Measurements from ENCODE around the gene ARHGEF2. TPM values are rescaled to one million over a fixed set of nuclear protein-coding genes. Genes with fewer than 3 reads are reported as not detected.

ARHGEF2 gene
- total RNA-seq, 2 donors from 2014 or later, result 162 to 166 TPM

DNA sequence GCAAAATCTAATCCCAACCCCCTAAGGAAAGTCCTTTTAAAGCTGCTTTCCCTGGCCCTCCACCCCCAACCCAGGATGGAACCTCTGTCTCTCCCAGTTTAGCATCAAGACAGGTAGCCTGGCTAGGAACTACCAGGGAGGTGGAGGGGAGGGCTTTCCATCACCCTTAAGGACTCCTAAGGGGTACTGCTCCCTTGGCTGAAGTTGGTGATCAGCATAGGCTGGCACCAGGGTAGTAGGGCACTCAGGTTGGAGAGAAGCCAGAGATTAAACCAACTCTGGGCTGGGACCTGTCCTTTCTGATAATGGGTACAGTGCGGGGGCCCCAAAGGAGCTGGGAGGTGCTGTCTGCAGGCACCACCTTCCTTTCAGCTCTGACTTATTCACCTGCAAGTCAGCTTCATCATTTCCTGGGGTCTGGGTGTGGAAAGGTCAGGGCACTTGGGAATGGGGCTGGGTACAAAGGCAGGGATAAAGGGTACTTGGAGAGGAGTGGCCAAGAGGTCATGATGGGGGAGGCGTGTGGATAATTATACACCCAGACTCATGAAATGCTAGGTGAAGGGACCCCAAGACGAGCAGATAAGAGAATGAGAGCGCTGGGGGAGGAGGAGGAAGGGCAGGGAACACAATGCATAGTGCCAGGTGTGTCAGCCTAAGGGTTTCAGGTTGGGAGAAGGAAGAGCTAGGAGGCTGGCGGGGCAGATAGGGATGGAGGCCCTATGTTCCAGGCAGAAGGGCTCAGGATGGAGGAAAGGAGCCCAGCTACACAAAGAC is 1.2 kb downstream of the ARHGEF2 start:
- TF ChIP-seq, protein P1, sequence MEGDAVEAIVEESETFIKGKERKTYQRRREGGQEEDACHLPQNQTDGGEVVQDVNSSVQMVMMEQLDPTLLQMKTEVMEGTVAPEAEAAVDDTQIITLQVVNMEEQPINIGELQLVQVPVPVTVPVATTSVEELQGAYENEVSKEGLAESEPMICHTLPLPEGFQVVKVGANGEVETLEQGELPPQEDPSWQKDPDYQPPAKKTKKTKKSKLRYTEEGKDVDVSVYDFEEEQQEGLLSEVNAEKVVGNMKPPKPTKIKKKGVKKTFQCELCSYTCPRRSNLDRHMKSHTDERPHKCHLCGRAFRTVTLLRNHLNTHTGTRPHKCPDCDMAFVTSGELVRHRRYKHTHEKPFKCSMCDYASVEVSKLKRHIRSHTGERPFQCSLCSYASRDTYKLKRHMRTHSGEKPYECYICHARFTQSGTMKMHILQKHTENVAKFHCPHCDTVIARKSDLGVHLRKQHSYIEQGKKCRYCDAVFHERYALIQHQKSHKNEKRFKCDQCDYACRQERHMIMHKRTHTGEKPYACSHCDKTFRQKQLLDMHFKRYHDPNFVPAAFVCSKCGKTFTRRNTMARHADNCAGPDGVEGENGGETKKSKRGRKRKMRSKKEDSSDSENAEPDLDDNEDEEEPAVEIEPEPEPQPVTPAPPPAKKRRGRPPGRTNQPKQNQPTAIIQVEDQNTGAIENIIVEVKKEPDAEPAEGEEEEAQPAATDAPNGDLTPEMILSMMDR (IDR thresholded peaks at IDR 0.05), result no peak
- H3K36me3 ChIP-seq, result no peaks in the 10 kb centered on the region
- H3K9me3 ChIP-seq, result no peaks in the 10 kb centered on the region
- no peaks in the 10 kb centered on the region for H3K27me3 ChIP-seq (replicated peaks; ENCODE audit: insufficient read depth)
- H3K4me3 ChIP-seq, result peak overlapping the region; percentile 95
- DNase-seq (ENCODE audit: low spot score) (no peak), ATAC-seq (ENCODE audit: insufficient number of reproducible peaks, low FRiP score, low read depth) (no peak)
- peak overlapping the region; percentile 96 to 97 for H3K27ac ChIP-seq
- H3K4me1 ChIP-seq (ENCODE audit: control insufficient read depth in 1 of 2, low read depth in 2 of 2), result peaks cover 49 to 75% of the 10 kb centered on the region in 2 donors

DNA sequence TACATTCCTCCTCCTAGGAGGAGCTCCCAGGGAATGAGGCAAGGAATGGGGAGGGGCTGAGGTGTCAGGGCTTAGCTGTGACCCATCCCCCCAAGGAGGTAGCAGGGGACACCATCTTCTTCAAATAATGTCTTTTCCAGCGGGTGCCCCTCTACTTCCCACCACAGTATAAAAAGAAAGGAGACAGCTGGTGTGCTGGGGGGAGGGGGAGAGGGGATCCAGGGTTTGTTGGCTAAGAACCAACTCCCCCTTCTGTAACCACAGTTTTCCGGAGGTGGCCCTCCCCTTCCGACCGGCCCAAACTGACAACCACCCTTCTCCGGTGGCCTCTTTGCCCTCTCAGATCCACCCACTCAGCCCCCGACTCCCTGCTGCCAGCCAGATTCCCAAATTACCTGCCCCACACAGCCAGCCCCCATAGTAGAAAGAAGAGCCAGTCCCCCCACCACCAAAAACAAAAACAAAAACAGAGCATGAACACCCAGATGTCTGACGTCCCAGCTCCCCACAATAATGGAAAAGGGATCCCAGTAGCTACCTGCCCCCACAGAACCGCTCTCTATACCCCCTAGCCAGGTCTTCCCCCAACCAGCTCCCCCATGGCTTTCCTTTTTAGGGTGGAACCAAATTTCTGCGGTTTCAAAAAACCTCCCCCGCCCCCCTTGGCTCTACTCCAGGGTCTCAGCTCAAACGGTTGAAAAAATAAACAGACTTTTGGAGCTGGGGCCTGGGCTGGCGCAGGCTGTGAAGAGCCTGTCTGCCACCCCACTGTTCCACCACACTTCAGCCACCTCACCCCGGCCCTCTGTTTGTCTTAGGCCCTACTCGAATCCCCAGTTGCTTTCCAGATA is 2.1 kb downstream of the ARHGEF2 start:
- H3K9me3 ChIP-seq, result no peaks in the 10 kb centered on the region
- H3K4me1 ChIP-seq (ENCODE audit: control insufficient read depth in 1 of 2, low read depth in 2 of 2), result peaks cover 44 to 74% of the 10 kb centered on the region in 2 donors

DNA sequence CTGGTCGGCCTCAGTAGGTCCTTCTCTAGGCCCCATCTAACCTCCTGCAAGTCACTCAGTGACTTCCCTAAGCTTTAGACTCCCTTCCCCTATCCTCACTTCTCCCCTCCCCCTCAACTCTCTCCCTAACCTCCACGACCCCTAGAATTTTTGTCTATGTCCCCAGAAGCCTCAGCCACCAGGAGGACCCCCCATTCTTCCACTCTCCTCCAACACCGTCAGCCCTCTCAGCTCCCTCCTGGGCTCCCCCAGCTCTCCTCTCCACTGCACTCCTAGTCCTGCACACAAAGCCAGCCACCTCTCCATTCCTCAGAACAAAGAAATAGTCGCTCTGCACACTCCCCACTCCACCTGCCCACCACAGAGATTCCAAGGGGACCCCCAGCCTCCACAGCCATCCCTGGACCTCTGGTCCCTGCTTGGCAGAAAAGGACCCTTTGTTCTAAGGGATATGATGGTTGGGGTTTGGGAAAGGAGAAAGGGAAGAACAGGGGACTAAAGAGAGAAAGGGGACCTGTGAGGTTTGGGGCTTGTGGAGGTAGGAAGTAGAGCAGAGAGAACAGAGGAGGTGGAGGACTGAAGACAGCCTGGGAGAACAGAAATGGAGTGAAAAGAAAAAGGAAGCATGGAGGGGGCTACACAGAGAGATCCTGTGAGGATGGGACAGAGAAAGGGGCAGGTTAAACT is 2.8 kb downstream of the ARHGEF2 start:
- Histone ChIP-seq H3K36me3 (no peaks in the 10 kb centered on the region), H3K4me3 (peak overlapping the region; percentile 95), H3K9me3 (no peaks in the 10 kb centered on the region), H3K4me1 (ENCODE audit: control insufficient read depth in 1 of 2, low read depth in 2 of 2) (peaks cover 45 to 74% of the 10 kb centered on the region in 2 donors), H3K27me3 (replicated peaks; ENCODE audit: insufficient read depth) (no peaks in the 10 kb centered on the region), H3K27ac (peak overlapping the region; percentile 96 to 97)
- ATAC-seq (ENCODE audit: insufficient number of reproducible peaks, low FRiP score, low read depth) (no peak), DNase-seq (ENCODE audit: low spot score) (no peak)
- TF ChIP-seq, protein P1 (IDR thresholded peaks at IDR 0.05), result no peak

More for the DNA sequence above, 2.1 kb downstream of the ARHGEF2 start:
- no peak for DNase-seq (ENCODE audit: low spot score)
- no peak for ATAC-seq (ENCODE audit: insufficient number of reproducible peaks, low FRiP score, low read depth)
- TF ChIP-seq, protein P1 (IDR thresholded peaks at IDR 0.05), result no peak
- Histone ChIP-seq H3K27ac (peak overlapping the region; percentile 96 to 97), H3K36me3 (no peaks in the 10 kb centered on the region), H3K27me3 (replicated peaks; ENCODE audit: insufficient read depth) (no peaks in the 10 kb centered on the region), H3K4me3 (peak overlapping the region; percentile 95)

DNA sequence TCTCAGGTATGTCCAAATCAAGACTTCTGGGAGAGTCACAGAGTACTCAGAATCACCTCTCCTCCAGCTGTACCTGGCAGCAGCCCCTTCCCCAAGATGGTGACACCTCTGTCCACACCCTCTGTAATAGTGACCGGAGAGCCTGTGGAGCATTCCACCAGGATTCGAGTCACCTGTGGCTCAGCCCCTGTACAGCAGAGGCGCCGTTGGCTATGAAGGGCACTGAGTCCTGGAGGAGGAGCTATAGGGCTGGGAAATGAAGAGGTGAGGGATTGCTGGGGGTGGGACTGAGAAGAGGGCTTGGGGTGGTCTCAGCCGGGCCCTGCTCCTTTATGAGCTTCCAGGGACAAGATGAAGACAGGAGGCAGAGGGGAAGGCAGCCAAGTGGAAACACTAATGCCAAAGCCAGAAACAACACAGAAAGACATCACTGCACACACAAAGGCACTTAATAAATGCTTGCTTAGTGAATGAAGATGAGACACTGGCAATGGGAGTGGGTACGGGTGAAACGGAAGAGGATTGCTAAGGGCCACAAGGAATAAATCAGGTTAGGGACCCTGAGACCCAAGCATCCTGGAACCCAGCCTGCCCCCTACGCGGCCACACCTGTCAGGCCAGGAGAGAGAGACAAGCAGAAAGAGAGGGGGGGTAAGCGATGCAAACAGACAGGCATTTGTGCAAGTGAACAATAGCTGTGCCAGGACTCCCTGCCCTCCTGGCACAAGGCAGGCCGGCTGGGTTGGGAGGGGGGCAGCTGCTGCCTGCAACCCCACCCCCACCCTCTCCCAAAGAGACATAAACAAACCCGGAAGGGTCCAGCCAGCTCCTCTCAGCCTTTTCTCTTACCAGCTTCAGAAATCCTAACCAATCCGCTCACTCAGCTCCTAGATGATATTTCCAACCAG is 3.9 kb downstream of the ARHGEF2 start:
- H3K36me3 ChIP-seq, result peaks cover 7% of the 10 kb centered on the region
- no peak for ATAC-seq (ENCODE audit: insufficient number of reproducible peaks, low FRiP score, low read depth)
- H3K9me3 ChIP-seq, result no peaks in the 10 kb centered on the region
- H3K4me3 ChIP-seq, result peak overlapping the region; percentile 95
- H3K4me1 ChIP-seq (ENCODE audit: control insufficient read depth in 1 of 2, low read depth in 2 of 2), result peaks cover 48 to 74% of the 10 kb centered on the region in 2 donors
- H3K27me3 ChIP-seq (replicated peaks; ENCODE audit: insufficient read depth), result no peaks in the 10 kb centered on the region
- H3K27ac ChIP-seq, result peak overlapping the region; percentile 96 to 97
- TF ChIP-seq, protein P1 (IDR thresholded peaks at IDR 0.05), result no peak
- no peak for DNase-seq (ENCODE audit: low spot score)

Measured in thoracic aorta (tissue), 2 donors.